Right hindlimb (tissue), 1 donor: ENCODE measurements around the gene CNTLN.

Source experiments
- DNase-seq: peaks from one replicate; pipeline ENCODE4 v3.0.0-alpha.2; 2018

The CNTLN gene, protein sequence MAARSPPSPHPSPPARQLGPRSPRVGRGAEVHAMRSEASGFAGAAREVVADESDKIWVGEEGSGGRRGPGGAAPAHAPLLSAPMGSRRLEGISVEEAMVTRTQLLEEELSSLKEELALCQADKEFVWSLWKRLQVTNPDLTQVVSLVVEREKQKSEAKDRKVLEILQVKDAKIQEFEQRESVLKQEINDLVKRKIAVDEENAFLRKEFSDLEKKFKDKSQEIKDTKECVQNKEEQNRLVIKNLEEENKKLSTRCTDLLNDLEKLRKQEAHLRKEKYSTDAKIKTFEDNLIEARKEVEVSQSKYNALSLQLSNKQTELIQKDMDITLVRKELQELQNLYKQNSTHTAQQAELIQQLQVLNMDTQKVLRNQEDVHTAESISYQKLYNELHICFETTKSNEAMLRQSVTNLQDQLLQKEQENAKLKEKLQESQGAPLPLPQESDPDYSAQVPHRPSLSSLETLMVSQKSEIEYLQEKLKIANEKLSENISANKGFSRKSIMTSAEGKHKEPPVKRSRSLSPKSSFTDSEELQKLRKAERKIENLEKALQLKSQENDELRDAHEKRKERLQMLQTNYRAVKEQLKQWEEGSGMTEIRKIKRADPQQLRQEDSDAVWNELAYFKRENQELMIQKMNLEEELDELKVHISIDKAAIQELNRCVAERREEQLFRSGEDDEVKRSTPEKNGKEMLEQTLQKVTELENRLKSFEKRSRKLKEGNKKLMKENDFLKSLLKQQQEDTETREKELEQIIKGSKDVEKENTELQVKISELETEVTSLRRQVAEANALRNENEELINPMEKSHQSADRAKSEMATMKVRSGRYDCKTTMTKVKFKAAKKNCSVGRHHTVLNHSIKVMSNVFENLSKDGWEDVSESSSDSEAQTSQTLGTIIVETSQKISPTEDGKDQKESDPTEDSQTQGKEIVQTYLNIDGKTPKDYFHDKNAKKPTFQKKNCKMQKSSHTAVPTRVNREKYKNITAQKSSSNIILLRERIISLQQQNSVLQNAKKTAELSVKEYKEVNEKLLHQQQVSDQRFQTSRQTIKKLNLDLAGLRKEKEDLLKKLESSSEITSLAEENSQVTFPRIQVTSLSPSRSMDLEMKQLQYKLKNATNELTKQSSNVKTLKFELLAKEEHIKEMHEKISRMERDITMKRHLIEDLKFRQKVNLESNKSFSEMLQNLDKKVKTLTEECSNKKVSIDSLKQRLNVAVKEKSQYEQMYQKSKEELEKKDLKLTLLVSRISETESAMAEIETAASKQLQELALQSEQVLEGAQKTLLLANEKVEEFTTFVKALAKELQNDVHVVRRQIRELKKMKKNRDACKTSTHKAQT (N-terminal part only)

DNA sequence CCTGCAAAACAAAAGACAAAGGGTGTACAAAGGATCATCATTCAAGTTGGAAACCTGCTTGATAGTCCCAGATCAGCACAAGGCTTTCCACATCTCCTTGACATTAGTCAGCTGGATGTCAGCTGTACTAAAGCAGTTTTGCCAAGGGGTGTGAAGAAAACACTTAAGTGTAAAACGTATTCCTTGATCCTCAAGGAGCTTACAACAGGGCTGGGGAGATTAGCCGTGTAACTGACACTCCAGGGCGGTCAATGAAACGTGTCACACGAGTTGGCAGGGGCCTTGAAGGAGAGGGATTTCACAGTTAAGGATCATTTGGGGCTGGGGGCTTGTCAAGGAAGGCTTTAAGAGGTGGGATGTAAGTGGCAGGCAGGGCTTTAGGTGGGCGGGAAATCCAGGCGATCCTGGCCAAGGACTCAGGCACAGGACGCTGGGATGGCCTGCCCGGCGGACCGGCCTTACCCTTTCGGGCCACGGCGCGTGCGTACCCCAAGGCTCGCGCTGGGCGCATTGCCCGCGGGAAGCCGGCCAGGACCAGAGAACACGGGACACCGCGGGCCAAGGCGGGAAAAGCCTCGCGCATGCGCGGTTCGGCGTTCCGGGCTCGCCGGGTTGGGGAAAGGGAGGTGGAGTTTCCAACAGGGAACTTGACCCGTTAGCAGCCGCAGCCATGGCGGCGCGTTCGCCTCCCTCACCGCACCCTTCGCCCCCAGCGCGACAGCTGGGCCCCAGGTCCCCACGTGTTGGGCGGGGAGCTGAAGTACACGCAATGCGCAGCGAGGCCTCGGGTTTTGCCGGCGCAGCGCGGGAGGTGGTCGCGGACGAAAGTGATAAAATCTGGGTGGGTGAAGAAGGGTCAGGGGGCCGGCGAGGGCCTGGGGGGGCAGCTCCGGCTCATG lies at the start of gene CNTLN:
CNTLN (plus strand) TSS at position 645 of the 899 bp plus-strand sequence; CDS start at position 671, 26 bp downstream.
- peak; percentile 97 for DNase-seq

DNA sequence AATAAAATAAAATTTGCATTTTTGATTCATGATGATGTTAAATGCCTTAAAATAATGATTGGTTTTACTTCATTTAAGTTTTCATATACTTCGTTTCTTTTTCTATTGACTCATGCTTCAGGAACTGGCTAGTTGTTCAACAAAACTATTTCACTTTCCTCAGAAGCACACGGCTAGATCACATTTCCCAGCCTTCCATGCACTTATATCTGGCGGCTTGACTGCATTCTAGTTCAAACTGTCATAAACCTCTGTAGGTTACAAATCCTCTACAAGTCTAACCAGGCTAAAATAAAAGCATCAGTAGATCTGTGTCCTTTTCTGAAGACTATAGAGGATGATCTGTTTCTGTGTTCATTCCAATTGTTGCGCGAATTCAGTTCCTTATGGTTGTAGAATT lies 46.3 kb upstream of the CNTLN start:
- no peak for DNase-seq

DNA sequence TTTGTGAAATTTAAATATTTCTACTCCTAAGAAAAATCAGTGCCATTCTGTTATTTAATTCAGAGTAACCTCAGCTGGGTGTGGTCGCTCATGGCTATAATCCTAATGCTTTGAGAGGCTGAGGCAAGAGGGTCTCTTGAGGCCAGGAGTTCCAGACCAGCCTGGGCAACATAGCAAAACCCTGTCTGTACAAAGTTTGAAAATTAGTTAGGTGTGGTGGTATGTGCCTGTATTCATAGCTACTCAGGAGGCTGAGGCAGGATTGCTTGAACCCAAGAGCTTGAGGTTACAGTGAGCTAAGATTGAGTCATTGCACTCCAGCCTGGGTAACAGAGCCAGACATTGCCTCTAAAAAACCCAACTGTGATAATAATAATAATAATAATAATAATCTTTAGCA lies 44.8 kb upstream of the CNTLN start:
- no peak for DNase-seq

DNA sequence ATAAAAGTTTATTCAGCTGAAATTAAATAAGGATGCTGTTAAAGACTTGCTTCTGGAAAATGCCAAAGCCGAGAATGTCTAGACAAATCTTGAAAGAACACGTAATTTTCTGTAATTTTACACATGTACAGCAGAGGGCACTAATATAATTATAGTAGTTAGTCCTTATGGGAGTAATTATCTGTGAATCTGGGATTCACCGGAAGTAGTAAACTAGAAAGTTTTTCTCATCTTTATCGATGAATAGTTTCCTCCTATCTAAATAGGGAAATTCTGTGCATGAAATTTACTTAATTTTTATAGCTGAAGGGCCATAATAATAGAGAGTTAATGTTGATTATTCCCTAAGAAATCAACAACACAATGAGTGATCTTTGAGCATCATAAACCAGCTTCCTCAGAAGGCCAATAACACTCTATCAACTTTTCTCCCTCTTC lies 18.4 kb upstream of the CNTLN start:
- no peak for DNase-seq

DNA sequence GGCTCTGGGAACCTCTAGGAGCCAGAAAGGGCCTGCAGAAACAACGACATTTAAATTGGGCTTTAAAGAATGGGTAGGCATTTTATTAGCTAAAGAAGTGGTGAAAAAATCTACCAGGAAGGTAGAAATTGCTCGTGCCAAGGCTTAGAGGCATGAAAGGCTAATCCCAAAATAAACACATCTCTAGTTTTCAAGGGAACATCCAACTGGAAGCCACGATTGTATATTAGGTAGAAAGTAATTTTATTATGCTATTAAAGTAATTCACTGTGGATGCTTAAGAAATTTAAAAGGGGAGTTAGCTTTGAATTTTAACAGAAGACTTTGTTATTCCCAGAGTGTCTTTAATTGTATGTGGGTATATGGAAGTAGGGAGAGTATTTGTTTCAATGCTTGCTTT lies 17.5 kb upstream of the CNTLN start:
- no peak for DNase-seq

DNA sequence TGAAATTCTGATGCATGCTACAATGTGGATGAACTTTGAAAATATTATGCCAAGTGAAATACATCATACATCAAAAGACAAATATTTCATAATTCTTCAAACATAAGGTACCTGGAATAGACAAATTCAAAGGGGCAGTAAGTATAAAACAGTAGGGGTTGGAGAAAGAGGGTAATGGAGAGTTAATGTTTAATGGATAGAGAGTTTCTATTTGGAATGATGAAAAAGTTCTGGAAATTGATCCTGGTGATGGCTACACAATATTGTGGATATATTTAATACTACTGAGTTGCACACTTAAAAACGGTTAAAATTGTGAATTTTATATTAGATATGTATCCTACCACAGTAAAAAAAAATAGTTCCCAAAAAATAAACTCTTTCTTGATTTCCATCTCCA lies 14.6 kb upstream of the CNTLN start:
- DNase-seq, result no peak

DNA sequence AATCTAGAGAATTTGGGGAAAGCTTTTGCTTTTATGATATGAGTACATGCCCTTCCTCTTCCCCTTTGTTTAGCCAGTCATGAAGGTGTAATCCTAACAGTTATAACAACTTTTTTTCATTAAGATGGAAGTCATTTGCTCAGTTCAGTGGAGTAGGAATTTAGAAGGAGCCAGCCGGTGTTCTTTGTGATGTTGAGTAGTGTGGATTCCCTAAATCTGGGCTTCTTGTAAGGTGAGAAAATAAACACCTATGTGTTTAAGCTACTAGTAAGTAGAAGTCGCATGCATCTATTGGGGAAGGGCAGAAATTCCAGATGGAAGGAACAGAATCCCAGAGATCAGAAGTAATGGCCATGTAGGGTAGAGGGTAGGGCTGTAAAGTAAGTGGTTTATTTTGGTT lies 13.6 kb upstream of the CNTLN start:
- no peak for DNase-seq

DNA sequence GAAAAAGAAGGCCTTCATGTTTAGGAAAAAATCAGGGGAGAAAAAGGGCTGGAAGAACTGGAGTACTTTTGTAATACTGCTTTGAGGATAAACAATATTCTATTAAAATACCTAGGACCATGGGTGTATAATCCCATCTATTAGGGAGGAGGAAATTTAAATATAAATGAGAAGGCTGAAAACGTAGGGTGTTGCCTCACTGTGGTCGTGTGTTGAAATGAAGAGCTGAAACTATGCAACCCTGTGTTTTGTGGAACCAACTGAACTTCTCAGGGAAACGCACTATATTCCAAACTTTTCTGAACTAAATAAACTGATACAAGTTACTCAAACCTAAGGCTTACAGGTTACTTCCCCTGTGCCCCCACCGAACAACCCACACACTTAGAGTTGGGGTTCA lies 4.5 kb upstream of the CNTLN start:
- DNase-seq, result no peak

DNA sequence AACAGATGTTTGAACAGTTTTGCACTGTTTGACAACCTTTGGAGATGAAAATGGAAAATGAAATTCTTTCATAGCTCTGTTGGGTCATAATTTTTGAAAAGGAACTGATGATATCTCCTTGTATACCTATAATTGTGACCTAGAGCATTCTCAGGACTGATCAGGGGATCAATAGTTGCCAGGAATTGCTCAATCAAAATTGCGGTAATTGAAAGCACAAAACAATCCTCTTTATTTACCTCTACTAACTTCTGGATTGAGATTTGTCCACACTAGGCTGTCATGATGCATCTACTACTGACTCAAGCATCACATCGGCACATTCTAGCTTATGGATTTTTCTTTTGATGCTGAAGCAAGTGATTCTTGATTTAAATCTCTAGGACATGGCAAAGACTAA lies 4.1 kb upstream of the CNTLN start:
- DNase-seq, result no peak

DNA sequence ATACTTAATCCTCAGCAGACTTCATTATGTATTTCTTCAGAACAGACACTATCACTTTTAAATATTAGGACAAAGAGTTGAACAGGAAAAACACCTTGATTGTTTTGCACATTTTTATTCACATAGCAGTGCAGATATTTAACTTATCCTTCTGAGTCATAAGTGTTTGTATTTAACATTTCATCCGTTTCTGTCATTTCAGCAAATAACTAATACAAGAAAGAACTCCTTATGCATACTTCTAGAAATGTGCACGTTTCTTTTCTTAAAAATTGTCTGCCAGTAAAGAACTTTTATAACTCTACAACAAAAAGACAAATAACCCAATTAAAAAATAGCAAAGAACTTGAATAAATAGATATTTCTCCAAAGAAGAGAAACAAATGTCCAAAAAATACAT lies 3.3 kb upstream of the CNTLN start:
- no peak for DNase-seq

DNA sequence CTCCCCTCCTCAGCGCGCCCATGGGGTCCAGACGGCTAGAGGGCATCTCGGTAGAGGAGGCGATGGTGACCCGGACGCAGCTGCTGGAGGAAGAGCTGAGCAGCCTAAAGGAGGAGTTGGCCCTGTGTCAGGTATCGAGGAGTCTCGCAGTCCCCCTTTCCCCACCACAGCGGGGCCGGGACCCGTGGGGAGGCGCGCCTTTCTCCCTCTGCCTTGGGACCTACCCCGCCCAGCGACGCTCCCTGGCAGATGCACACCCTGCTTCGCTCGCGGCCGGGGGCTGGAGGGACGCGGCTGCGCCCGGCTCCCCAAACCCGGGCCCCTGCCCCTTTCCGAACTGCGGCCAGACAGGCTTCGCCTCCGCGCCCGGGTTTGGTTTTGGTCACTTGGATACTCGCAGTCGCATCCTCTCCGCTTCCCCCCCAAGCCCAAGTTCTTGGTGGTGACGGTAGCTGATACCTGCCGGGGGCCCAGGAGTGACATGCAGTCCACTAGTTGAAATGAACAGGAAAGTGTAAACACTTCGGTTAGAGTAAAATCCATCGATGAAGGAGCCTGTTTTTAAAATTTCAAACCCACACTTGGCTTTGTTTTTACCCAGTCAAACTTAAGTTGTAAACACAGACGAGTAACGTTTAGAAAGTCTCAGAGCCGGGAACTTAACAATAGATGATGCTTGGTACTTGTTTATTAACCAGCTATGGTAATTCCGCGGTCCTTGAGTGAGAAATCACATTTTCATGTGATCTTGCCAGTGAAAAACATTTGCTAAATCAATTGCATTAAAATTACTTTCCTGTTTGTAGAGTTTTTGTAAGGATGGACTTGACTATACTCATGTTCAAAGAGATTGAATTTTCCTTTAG lies 688 bp downstream of the CNTLN start:
- DNase-seq, result peak; percentile 75

DNA sequence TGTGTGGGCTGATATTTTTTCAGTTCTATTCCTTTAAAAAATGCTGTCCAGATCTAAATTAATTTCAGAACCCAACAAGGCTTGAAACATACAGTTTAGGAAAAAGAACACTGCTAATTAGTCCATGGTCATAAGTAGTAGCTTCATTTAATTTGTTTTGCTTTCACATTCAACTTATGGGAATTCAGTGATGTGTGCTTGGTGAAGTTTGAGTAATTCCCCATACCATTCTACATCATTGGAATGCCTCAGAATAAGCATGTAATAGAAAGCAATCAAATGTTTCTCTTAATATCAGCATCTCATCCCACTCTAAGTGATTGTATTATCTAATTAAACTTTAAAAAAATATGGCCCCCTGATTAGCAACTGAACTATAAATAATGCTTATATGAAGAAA lies 2.7 kb downstream of the CNTLN start:
- no peak for DNase-seq

DNA sequence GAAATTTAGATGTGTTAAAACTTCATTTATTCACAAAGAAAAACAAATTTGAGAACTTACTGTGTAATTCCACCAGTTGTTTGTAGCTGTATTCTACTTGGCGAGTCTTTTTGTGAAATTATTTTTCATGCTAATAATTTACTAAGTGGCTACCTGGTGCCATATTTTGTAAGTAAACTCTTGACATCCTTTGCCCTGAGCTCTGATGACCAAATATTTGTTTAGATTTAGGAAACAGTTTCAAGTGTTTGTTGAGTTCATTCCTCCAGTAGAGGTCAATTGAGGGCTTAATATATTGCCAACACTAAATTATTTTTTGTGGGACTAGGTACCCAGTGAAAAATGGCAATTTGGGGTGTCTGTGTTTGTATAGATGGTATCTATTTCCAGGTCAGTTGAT lies 3.7 kb downstream of the CNTLN start:
- DNase-seq, result no peak

DNA sequence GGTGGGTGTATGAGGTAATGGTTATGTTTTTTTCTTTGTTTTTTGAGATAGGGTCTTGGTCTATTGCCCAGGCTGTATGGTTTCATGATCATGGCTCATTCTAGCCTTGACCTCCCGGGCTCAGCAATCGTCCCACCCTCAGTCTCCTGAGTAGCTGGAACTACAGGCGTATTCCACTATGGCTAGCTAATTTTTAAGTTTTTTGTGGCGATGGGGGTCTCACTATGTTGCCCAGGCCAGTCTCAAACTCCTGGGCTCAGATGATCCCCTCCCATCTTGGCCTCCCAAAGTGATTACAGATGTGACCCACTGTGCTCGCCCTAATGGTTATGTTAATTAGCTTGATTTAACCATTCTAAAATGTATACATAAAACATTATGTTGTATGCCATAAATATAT lies 5.6 kb downstream of the CNTLN start:
- no peak for DNase-seq

DNA sequence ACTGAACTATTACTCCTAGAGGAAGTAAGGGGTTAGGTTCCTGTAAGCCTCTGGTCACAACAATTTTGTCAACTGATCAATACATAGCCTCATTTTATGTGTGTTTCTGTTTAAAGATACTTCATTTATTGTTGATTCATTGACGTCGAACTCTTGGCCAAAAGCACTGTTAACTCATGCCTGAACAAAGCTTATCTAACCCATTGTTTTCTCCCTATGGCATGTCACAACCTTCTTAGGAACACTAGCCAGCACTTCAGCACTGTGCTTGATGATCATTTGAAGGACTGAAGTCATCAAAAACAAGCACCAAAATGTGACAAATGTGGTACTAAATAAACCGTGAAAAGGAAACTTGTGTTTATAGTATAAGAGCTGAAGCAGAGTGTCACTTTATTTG lies 13.5 kb downstream of the CNTLN start:
- DNase-seq, result no peak

DNA sequence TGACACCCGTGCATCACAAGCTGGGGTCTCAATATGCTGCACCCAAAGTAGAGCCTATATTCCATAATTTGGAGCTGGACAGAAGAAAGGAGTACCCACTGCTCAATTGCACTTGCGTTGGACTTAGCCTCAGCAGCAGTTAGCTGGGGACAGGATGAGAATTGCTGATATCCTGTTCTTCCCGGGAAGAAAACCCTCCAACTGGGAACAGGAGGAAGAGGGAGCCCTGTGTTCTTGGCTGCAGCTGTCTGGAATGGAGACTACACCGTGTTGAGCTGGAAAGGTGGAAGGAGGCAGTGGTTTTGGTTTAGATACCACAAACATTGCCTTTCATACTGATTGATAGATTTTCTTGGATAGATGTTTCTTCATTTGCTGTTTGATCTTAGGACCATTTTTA lies 24.6 kb downstream of the CNTLN start:
- no peak for DNase-seq

DNA sequence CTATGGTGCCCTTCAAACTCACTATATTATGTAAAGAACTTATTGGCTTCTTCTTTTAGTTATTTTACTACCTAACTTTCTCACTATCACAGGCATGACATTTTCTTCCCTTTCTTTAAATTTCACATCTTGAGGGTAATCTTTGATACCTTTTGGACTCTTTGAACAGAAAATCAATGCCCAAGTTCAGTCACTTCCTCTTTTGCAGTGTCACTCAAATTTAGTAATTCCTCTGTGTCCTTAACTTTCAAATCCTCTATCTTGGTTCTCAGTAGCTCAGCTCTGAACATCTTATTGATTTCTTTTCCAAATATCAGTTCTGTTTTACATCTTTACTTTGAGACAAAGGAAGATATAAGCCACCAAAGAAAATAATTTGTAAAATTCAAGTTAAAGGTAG lies 25.5 kb downstream of the CNTLN start:
- no peak for DNase-seq

DNA sequence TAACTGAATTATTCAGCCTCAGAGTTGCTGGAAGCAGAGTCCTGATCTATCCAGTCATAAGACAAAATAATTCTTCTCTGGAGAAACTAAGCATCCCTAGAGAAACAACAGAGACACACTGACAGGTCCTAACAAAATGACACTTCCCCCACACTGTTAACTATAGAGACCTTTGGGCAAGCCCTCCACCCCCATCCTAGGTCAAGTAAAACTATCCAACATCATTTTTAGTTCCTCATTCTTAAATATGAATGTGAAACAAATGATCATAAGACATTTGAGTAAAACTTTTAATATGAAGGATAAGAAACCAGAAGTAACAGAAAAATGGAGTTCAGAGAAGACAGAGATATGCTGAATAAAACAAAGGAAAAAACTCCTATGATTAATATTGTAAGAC lies 30.9 kb downstream of the CNTLN start:
- no peak for DNase-seq

DNA sequence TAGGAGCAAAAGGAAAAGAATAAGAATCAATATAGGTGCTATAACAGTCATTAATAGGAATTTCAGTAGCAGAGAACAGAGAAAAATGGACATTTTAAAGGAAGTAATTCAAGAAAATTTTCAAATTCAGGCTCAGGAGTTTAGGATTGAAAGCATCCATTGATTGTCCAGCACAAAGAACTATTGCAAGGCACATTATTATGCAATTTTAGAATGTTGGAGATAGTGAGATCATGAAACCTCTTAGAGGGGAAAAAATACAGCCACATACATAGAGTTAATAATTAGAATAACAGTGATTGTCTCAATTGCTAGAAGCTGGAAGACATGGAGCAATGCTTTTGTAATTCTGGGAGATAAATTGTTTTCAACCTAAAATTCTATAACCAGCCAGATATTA lies 31.5 kb downstream of the CNTLN start:
- DNase-seq, result no peak

DNA sequence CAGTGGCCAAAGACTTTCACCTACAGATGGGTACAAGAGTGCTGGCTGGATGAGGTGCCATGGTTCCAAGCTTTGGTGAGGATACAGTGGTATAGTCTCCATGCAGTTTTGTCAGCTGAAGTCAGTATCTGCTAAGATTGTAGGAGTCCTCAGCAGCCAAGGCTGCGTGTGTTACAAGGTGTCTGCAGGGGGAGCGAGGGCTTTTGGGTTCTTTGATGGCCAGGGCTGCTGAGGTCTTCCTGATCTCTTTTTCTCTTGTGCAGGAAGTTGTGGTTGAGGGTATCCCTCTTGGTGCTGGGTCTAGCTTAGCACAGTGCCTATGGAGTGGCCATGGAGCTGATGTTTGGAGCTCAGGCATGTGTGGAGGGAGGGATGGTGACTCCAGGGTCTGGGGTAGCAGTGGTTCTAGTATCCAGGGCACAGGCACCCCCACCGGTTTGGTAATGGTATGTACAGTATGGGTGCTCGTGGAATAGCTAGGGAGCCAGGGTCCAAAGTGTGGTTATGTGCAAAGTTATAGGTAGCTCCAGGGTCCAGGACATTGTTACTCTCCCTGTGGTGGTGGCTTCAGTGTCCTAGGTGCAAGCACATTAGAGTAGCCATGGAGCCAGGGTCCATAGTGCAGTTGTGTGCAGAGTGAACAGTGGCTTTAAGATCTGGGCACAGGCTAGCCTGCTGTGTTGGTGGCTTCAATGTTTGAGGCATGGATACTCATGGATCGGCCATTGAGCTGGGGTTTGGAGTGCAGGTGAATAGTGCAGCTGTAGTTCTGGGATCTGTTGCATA lies 36.7 kb downstream of the CNTLN start:
- DNase-seq, result no peak
